ENCODE results near the gene ROR1. TPM values are rescaled to one million over a fixed set of nuclear protein-coding genes. Genes with fewer than 3 reads are reported as not detected.

ROR1 gene
- not detected in 2 replicates for total RNA-seq (2011; cell fraction: chromatin; rRNA removed; ENCODE audit: low replicate concordance)
- not detected in 2 replicates for total RNA-seq (2011; cell fraction: nucleolus; rRNA removed)
- not detected in 2 replicates for total RNA-seq (2011; cell fraction: nucleoplasm; rRNA removed)
- total RNA-seq (2014; rRNA removed) (not detected in 2 replicates), total RNA-seq (2014; rRNA removed; fragmentation: Illumina TruSeq; extraction: Trizol) (not detected in 2 replicates), total RNA-seq (2015; rRNA removed; fragmentation: Illumina TruSeq; extraction: Trizol) (not detected in 2 replicates), total RNA-seq (2021) (0.02 and 0.07 TPM in 2 replicates), polyA plus RNA-seq (2011; rRNA removed) (not detected in 2 replicates), polyA plus RNA-seq (2014; fragmentation: Illumina TruSeq; extraction: Trizol) (not detected in 2 replicates), polyA plus RNA-seq (2014; fragmentation: Nextera tagmentation; extraction: Ambion mirVana) (not detected), polyA plus RNA-seq (2014; rRNA removed) (not detected in 2 replicates), polyA minus RNA-seq (2011; rRNA and poly(A)+ RNA removed) (not detected in 2 replicates), Bru-seq, nascent RNA (percentile 10 among the genes with signal in this experiment), BruChase-seq, experiment 1, labeled RNA remaining after a 2-hour chase (percentile 8 among the genes with signal in this experiment), BruChase-seq, experiment 2, labeled RNA remaining after a 6-hour chase (percentile 9 among the genes with signal in this experiment)
- polyA plus RNA-seq (2011; cell fraction: cytosol; rRNA removed): not detected in 2 replicates
- not detected in 2 replicates for polyA plus RNA-seq (2011; cell fraction: nucleus; rRNA removed)
- not detected in 2 replicates for polyA plus RNA-seq (2012)
- polyA minus RNA-seq (2011; cell fraction: cytosol; rRNA and poly(A)+ RNA removed): not detected in 2 replicates
- polyA minus RNA-seq (2011; cell fraction: nucleus; rRNA and poly(A)+ RNA removed): not detected in 2 replicates
- long read RNA-seq, experiment 1: 0 reads
- long read RNA-seq, experiment 2: 0 reads
- long read RNA-seq, experiment 3: 0 reads

- Histone ChIP-seq H2AFZ (ENCODE audit: low read depth, low read length) (no peak within 1 kb of the TSS), H3K4me3 (no peak within 1 kb of the TSS), H3K36me3 (ENCODE audit: control insufficient read depth, insufficient read depth, low read length) (no peaks in the 10 kb centered on the region), H3K79me2 (ENCODE audit: control insufficient read depth, insufficient read depth, low read length) (no peaks in the 10 kb centered on the region), H3K27me3 (ENCODE audit: control insufficient read depth in 2 of 2, insufficient read depth in 2 of 2, low read length in 2 of 2) (peaks cover 5 to 13% of the 10 kb centered on the region in 2 experiments; a peak in 3 of 5 replicates), H3K4me1 (replicated peaks in 1 of 2; ENCODE audit: control insufficient read depth in 2 of 2, insufficient read depth in 2 of 2, low read length in 2 of 2) (peaks cover 0 to 6% of the 10 kb centered on the region in 2 experiments; a peak in 2 of 5 replicates), H4K20me1 (replicated peaks; ENCODE audit: control insufficient read depth, insufficient read depth, low read length) (no peaks in the 10 kb centered on the region), H3K4me2 (ENCODE audit: insufficient read depth, low read length) (no peak within 1 kb of the TSS), H3K9me3 (replicated peaks; ENCODE audit: control insufficient read depth, insufficient read depth, low read depth, low read length) (no peaks in the 10 kb centered on the region), H3K27ac (ENCODE audit: extremely low read depth, low read depth, low read length) (no peak within 1 kb of the TSS), H3K9me1 (ENCODE audit: control insufficient read depth, insufficient read depth, low read length) (no peaks in the 10 kb centered on the region), H3K9ac (ENCODE audit: insufficient read depth in 1 of 2, low read depth in 2 of 2, low read length in 2 of 2) (no peak within 1 kb of the TSS)
- intact Hi-C loops (cut with micrococcal nuclease) (no loop called here), in situ Hi-C loops (cut with MboI) (no loop called here)
- ATAC-seq (peak; percentile 86), FAIRE-seq (no peak), DNase-seq (ENCODE audit: extremely low read depth in 1 of 4, low spot score in 3 of 4) (peak; percentile 9 to 18 (median 14))
- CTCF ChIA-PET (ENCODE audit: low intra/inter-chr PET ratio): no interaction called here
- 46% methylated on average over 33 of the region's 99 CpGs for WGBS (ENCODE audit: insufficient coverage, low coverage, missing lambda C conversion rate)
- BruUV-seq (replicated peaks): no TSS peak
- POLR2A ChIA-PET: no interaction called here
- TF ChIP-seq TCF7 (IDR thresholded peaks at IDR 0.05; ENCODE audit: borderline replicate concordance) (no peak), E2F6 (IDR thresholded peaks at IDR 0.05; ENCODE audit: borderline replicate concordance in 1 of 2, extremely low read depth in 1 of 2, insufficient read depth in 1 of 2, insufficient read length in 1 of 2, low read depth in 1 of 2, low read length in 1 of 2, poor library complexity in 1 of 2, severe bottlenecking in 1 of 2) (peak in 1 of 2 experiments; percentile 53), TFAP4 (CRISPR knock-in tag; IDR thresholded peaks at IDR 0.05; ENCODE audit: borderline replicate concordance) (no peak), ZEB2 (IDR thresholded peaks at IDR 0.05) (no peak), HNRNPL (IDR thresholded peaks at IDR 0.05; ENCODE audit: low read depth, low read length) (no peak), ZNF24 (IDR thresholded peaks at IDR 0.05) (no peak), PCBP1 (IDR thresholded peaks at IDR 0.05; ENCODE audit: low read depth, low read length, poor library complexity, severe bottlenecking) (peak; percentile 41), ZNF449 (CRISPR knock-in tag; IDR thresholded peaks at IDR 0.05) (no peak), ARNT (IDR thresholded peaks at IDR 0.05) (no peak), CHD1 (IDR thresholded peaks at IDR 0.05; ENCODE audit: low read length) (no peak), CHAMP1 (IDR thresholded peaks at IDR 0.05) (no peak)
Observed at GRCh38 chr1:63773815-63774616, at the start of gene ROR1. ROR1 (plus strand) TSS chr1:63774017.
